ENCODE measurements around the gene TBL1XR1. TPM values are rescaled to one million over a fixed set of nuclear protein-coding genes. Genes with fewer than 3 reads are reported as not detected.

Gene TBL1XR1
- total and polyA plus RNA-seq, 9 donors = 54.1 to 94.2 (median 72.4) TPM

- no peaks in the 10 kb centered on the region for H3K9me3 ChIP-seq (replicated peaks; ENCODE audit: control insufficient read depth, low read depth, low read length)
- DNase-seq = no peak
- H3K27me3 ChIP-seq (ENCODE audit: control insufficient read depth, insufficient read depth, low read length) = no peaks in the 10 kb centered on the region
- WGBS (ENCODE audit: insufficient coverage) = no CpG with 5 or more reads among the region's 3 CpGs
- no peak overlapping the region for H3K4me3 ChIP-seq (ENCODE audit: low read length)
- no peaks in the 10 kb centered on the region for H3K36me3 ChIP-seq (ENCODE audit: control insufficient read depth, insufficient read depth, low read length)
- no peaks in the 10 kb centered on the region for H3K4me1 ChIP-seq (ENCODE audit: control insufficient read depth, insufficient read depth, low read length)
- H3K27ac ChIP-seq (ENCODE audit: low read length) = no peak overlapping the region
Measured at GRCh38 chr3:177119829-177120228, 77.5 kb downstream of the TBL1XR1 start.

DNA sequence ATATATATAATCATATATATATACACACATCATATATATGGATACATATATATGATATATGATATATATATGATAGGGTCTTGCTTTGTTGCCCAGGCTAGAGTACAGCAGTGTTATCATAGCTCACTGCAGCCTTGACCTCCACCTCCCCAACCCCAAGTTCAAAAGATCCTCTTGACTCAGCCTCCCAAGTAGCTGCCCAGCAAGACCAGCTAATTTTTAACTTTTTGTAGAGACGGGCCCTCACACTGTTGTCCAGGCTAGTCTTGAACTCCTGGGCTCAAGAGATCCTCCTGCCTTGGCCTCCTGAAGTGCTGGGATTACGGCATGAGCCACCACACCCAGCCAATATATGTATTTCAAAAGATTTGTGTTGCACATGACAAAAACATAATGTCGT, 83.0 kb downstream of the TBL1XR1 start:
- H3K4me1 ChIP-seq (ENCODE audit: control insufficient read depth, insufficient read depth, low read length) = no peaks in the 10 kb centered on the region
- WGBS (ENCODE audit: insufficient coverage) = 80% methylated on average over 1 of the region's 3 CpGs
- H3K27me3 ChIP-seq (ENCODE audit: control insufficient read depth, insufficient read depth, low read length) = no peaks in the 10 kb centered on the region
- H3K9me3 ChIP-seq (replicated peaks; ENCODE audit: control insufficient read depth, low read depth, low read length) = no peaks in the 10 kb centered on the region
- no peak for DNase-seq
- no peaks in the 10 kb centered on the region for H3K36me3 ChIP-seq (ENCODE audit: control insufficient read depth, insufficient read depth, low read length)
- H3K4me3 ChIP-seq (ENCODE audit: low read length) = no peak overlapping the region
- no peak overlapping the region for H3K27ac ChIP-seq (ENCODE audit: low read length)

GRCh38 chr3:177111541-177111949, 85.7 kb downstream of the TBL1XR1 start:
- H3K36me3 ChIP-seq (ENCODE audit: control insufficient read depth, insufficient read depth, low read length) = no peaks in the 10 kb centered on the region
- DNase-seq = no peak
- no peaks in the 10 kb centered on the region for H3K9me3 ChIP-seq (replicated peaks; ENCODE audit: control insufficient read depth, low read depth, low read length)
- H3K4me1 ChIP-seq (ENCODE audit: control insufficient read depth, insufficient read depth, low read length) = no peaks in the 10 kb centered on the region
- no peaks in the 10 kb centered on the region for H3K27me3 ChIP-seq (ENCODE audit: control insufficient read depth, insufficient read depth, low read length)
- H3K27ac ChIP-seq (ENCODE audit: low read length) = no peak overlapping the region
- H3K4me3 ChIP-seq (ENCODE audit: low read length) = no peak overlapping the region
- no CpG with 5 or more reads among the region's 4 CpGs for WGBS (ENCODE audit: insufficient coverage)

DNA sequence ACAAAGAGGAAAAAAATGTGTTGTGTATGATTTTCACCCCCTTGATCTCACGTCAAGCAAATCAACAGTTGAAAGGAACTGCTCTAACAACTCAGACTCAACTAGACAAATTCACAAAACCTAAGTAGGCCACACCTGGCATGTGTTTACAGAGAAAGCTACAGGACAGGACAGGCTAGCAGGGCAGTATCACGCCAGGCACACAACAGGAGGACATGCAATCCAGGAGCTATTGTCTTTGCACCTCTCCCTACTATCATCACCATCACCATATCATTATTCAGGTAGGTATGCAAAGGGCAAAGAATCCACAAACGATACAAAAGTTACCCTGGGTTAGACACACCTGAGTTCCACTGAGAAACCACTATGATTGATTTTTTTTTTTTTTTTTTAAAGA, 86.4 kb downstream of the TBL1XR1 start:
- 100% methylated on average over 1 of the region's 3 CpGs for WGBS (ENCODE audit: insufficient coverage)
- no peaks in the 10 kb centered on the region for H3K36me3 ChIP-seq (ENCODE audit: control insufficient read depth, insufficient read depth, low read length)
- H3K9me3 ChIP-seq (replicated peaks; ENCODE audit: control insufficient read depth, low read depth, low read length) = no peaks in the 10 kb centered on the region
- no peak overlapping the region for H3K4me3 ChIP-seq (ENCODE audit: low read length)
- no peaks in the 10 kb centered on the region for H3K4me1 ChIP-seq (ENCODE audit: control insufficient read depth, insufficient read depth, low read length)
- no peak for DNase-seq
- H3K27me3 ChIP-seq (ENCODE audit: control insufficient read depth, insufficient read depth, low read length) = no peaks in the 10 kb centered on the region
- no peak overlapping the region for H3K27ac ChIP-seq (ENCODE audit: low read length)

- no peaks in the 10 kb centered on the region for H3K27me3 ChIP-seq (ENCODE audit: control insufficient read depth, insufficient read depth, low read length)
- H3K4me3 ChIP-seq (ENCODE audit: low read length) = no peak overlapping the region
- H3K36me3 ChIP-seq (ENCODE audit: control insufficient read depth, insufficient read depth, low read length) = no peaks in the 10 kb centered on the region
- no peaks in the 10 kb centered on the region for H3K9me3 ChIP-seq (replicated peaks; ENCODE audit: control insufficient read depth, low read depth, low read length)
- H3K4me1 ChIP-seq (ENCODE audit: control insufficient read depth, insufficient read depth, low read length) = no peaks in the 10 kb centered on the region
- WGBS (ENCODE audit: insufficient coverage) = no CpG with 5 or more reads among the region's 2 CpGs
- no peak overlapping the region for H3K27ac ChIP-seq (ENCODE audit: low read length)
- no peak for DNase-seq
Measured at GRCh38 chr3:177110386-177110785, 86.9 kb downstream of the TBL1XR1 start.

- H3K27ac ChIP-seq (ENCODE audit: low read length) = no peak overlapping the region
- no CpG with 5 or more reads among the region's 5 CpGs for WGBS (ENCODE audit: insufficient coverage)
Measured at GRCh38 chr3:177109688-177110330, 87.5 kb downstream of the TBL1XR1 start.

GRCh38 chr3:177108648-177109047, 88.6 kb downstream of the TBL1XR1 start:
- Histone ChIP-seq H3K4me1 (ENCODE audit: control insufficient read depth, insufficient read depth, low read length) (no peaks in the 10 kb centered on the region), H3K27me3 (ENCODE audit: control insufficient read depth, insufficient read depth, low read length) (no peaks in the 10 kb centered on the region), H3K9me3 (replicated peaks; ENCODE audit: control insufficient read depth, low read depth, low read length) (no peaks in the 10 kb centered on the region), H3K36me3 (ENCODE audit: control insufficient read depth, insufficient read depth, low read length) (no peaks in the 10 kb centered on the region), H3K4me3 (ENCODE audit: low read length) (no peak overlapping the region), H3K27ac (ENCODE audit: low read length) (no peak overlapping the region)
- DNase-seq = no peak
- no CpG with 5 or more reads among the region's 2 CpGs for WGBS (ENCODE audit: insufficient coverage)

More at GRCh38 chr3:177109688-177110330, 87.5 kb downstream of the TBL1XR1 start:
- no peaks in the 10 kb centered on the region for H3K9me3 ChIP-seq (replicated peaks; ENCODE audit: control insufficient read depth, low read depth, low read length)
- H3K36me3 ChIP-seq (ENCODE audit: control insufficient read depth, insufficient read depth, low read length) = no peaks in the 10 kb centered on the region
- no peak overlapping the region for H3K4me3 ChIP-seq (ENCODE audit: low read length)
- DNase-seq = no peak
- no peaks in the 10 kb centered on the region for H3K4me1 ChIP-seq (ENCODE audit: control insufficient read depth, insufficient read depth, low read length)
- no peaks in the 10 kb centered on the region for H3K27me3 ChIP-seq (ENCODE audit: control insufficient read depth, insufficient read depth, low read length)

GRCh38 chr3:177107461-177108239, 89.6 kb downstream of the TBL1XR1 start:
- Histone ChIP-seq H3K9me3 (replicated peaks; ENCODE audit: control insufficient read depth, low read depth, low read length) (no peaks in the 10 kb centered on the region), H3K27ac (ENCODE audit: low read length) (no peak overlapping the region), H3K36me3 (ENCODE audit: control insufficient read depth, insufficient read depth, low read length) (no peaks in the 10 kb centered on the region), H3K27me3 (ENCODE audit: control insufficient read depth, insufficient read depth, low read length) (no peaks in the 10 kb centered on the region), H3K4me3 (ENCODE audit: low read length) (no peak overlapping the region), H3K4me1 (ENCODE audit: control insufficient read depth, insufficient read depth, low read length) (no peaks in the 10 kb centered on the region)
- 100% methylated on average over 1 of the region's 6 CpGs for WGBS (ENCODE audit: insufficient coverage)
- no peak for DNase-seq

GRCh38 chr3:177106594-177106993, 90.7 kb downstream of the TBL1XR1 start:
- Histone ChIP-seq H3K27me3 (ENCODE audit: control insufficient read depth, insufficient read depth, low read length) (no peaks in the 10 kb centered on the region), H3K4me3 (ENCODE audit: low read length) (no peak overlapping the region), H3K36me3 (ENCODE audit: control insufficient read depth, insufficient read depth, low read length) (no peaks in the 10 kb centered on the region), H3K9me3 (replicated peaks; ENCODE audit: control insufficient read depth, low read depth, low read length) (no peaks in the 10 kb centered on the region), H3K4me1 (ENCODE audit: control insufficient read depth, insufficient read depth, low read length) (no peaks in the 10 kb centered on the region), H3K27ac (ENCODE audit: low read length) (no peak overlapping the region)
- no CpG with 5 or more reads among the region's 3 CpGs for WGBS (ENCODE audit: insufficient coverage)
- no peak for DNase-seq

DNA sequence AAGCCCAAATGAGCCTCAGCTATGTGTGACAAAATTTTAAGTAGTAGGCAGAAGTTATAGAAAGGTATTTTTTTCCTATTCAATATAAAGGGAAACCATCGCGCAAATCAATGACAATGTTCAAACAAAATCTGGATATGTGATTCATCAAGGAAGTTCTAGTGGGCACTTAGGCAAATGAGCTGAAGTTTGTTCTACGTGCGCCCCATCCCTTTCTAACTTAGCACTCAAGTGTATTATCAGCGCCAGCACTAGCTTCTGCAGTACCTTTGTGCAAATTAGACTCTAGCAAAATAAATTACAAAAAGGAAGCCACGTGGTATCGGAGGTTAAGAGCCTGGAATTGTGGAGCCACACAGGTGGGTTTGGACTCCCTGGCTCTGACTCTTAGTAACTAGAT, 91.1 kb downstream of the TBL1XR1 start:
- WGBS (ENCODE audit: insufficient coverage) = no CpG with 5 or more reads among the region's 7 CpGs
- Histone ChIP-seq H3K4me3 (ENCODE audit: low read length) (no peak overlapping the region), H3K27ac (ENCODE audit: low read length) (no peak overlapping the region), H3K4me1 (ENCODE audit: control insufficient read depth, insufficient read depth, low read length) (no peaks in the 10 kb centered on the region), H3K27me3 (ENCODE audit: control insufficient read depth, insufficient read depth, low read length) (no peaks in the 10 kb centered on the region), H3K9me3 (replicated peaks; ENCODE audit: control insufficient read depth, low read depth, low read length) (no peaks in the 10 kb centered on the region), H3K36me3 (ENCODE audit: control insufficient read depth, insufficient read depth, low read length) (no peaks in the 10 kb centered on the region)
- DNase-seq = no peak

All from muscle of leg (tissue), 11 donors.